OCI-LY7 (cell line): ENCODE measurements around the gene MAP3K6.

Experiments used
- CTCF ChIP-seq: fragments of 200-600 bp; sonication (generic); conservative IDR thresholded peaks from 2 replicates; pipeline ENCODE4 v1.5.1; 2014; ENCODE audit warnings: mild to moderate bottlenecking, antibody characterized with exemption, low read length, moderate library complexity, mixed read lengths
- EZH2phosphoT487 ChIP-seq: fragments of 200-600 bp; sonication (generic); IDR thresholded peaks from 2 replicates; pipeline ENCODE4 v1.6.1; 2018; ENCODE audit warnings: low read depth, borderline replicate concordance, mild to moderate bottlenecking, mixed run types, antibody characterized with exemption, low read length, moderate library complexity, mixed read lengths

- TF ChIP-seq CTCF (no peak), EZH2phosphoT487 (no peak)
Observed at GRCh38 chr1:27383039-27383605, 16.4 kb upstream of the MAP3K6 start, which contains the start of gene CD164L2.
